CD4-positive, alpha-beta T cell (primary cell): ENCODE measurements around the gene TSSK2. TPM values are rescaled to one million over a fixed set of nuclear protein-coding genes. Genes with fewer than 3 reads are reported as not detected.
A peak's percentile ranks its signal among the peaks of the same experiment; 100 is the strongest.

ENCODE experiments used
- ATAC-seq: fragments of 200-7000 bp; cut with Tn5 transposase; one replicate; pipeline ENCODE4 v1.10.0; 2022; ENCODE audit warnings: mild to moderate bottlenecking; ENCODE audit not compliant: poor library complexity
- CTCF ChIA-PET: fragments of 350-600 bp; sonication (Branson Sonifier 250); formaldehyde crosslinking; loops from one replicate; lab custom pipeline; 2021; ENCODE audit warnings: antibody characterized with exemption, inconsistent platforms; lab: Charles Lee
- POLR2A ChIA-PET: fragments of 350-600 bp; sonication (Branson Sonifier 250); formaldehyde crosslinking; loops from one replicate; lab custom pipeline; 2021; ENCODE audit warnings: antibody characterized with exemption, inconsistent platforms; lab: Charles Lee
- DNase-seq, 14 experiments: peaks; one replicate each; pipeline ENCODE4 v3.0.0-alpha.2; 2013 to 2020; ENCODE audit warnings: mixed read lengths in 2 of 14
- H3K27ac ChIP-seq, 2 donors: one replicate each; pipeline versions ENCODE4 v1.5.1 to v1.7.0; 2013; ENCODE audit warnings: low read length in 2 of 2, low read depth in 1 of 2, mild to moderate bottlenecking in 1 of 2
- H3K27me3 ChIP-seq, 2 experiments: 1 replicate in 1 of 2; 2 replicates in 1 of 2; pipeline versions ENCODE4 v1.6.1 to v1.7.0; 2013; ENCODE audit warnings: low read length in 2 of 2, control low read depth in 1 of 2, mild to moderate bottlenecking in 1 of 2, moderate library complexity in 1 of 2; ENCODE audit not compliant: insufficient read depth in 2 of 2, control insufficient read depth in 1 of 2
- H3K36me3 ChIP-seq: one replicate; pipeline ENCODE4 v1.6.1; 2013; ENCODE audit warnings: low read length, control low read depth; ENCODE audit not compliant: insufficient read depth
- H3K4me1 ChIP-seq: one replicate; pipeline ENCODE4 v1.6.1; 2013; ENCODE audit warnings: low read length, control low read depth; ENCODE audit not compliant: insufficient read depth
- H3K4me3 ChIP-seq: one replicate; pipeline ENCODE4 v1.5.1; 2013; ENCODE audit warnings: mild to moderate bottlenecking, low read length, moderate library complexity
- H3K9me3 ChIP-seq, 2 experiments: 1 replicate in 1 of 2; 2 replicates in 1 of 2; pipeline versions ENCODE4 v1.6.1 to v1.7.0; 2013; ENCODE audit warnings: low read length in 2 of 2, mild to moderate bottlenecking in 2 of 2, control low read depth in 1 of 2, moderate library complexity in 1 of 2; ENCODE audit not compliant: control insufficient read depth in 1 of 2, insufficient read depth in 1 of 2
- H3K27ac Mint-ChIP-seq: one replicate; pipeline ENCODE4 v1.8.0; 2020; ENCODE audit warnings: mixed read lengths
- H3K27me3 Mint-ChIP-seq: one replicate; pipeline ENCODE4 v1.8.0; 2021; ENCODE audit warnings: mixed read lengths
- H3K36me3 Mint-ChIP-seq: one replicate; pipeline ENCODE4 v1.8.0; 2021; ENCODE audit warnings: low read depth, mixed read lengths
- H3K4me1 Mint-ChIP-seq: one replicate; pipeline ENCODE4 v1.8.0; 2021; ENCODE audit warnings: low read depth, mixed read lengths
- H3K4me3 Mint-ChIP-seq: one replicate; pipeline ENCODE4 v1.8.0; 2020; ENCODE audit warnings: mild to moderate bottlenecking, mixed read lengths
- H3K9me3 Mint-ChIP-seq: one replicate; pipeline ENCODE4 v1.8.0; 2020; ENCODE audit warnings: mixed read lengths
- intact Hi-C, 2 experiments: fragments of 100-400 bp; cut with DNase I in 1 of 2; cut with micrococcal nuclease in 1 of 2; formaldehyde crosslinking; loops; one replicate each; pipeline versions ENCODE4 v1.15.1 to v1.9.0; 2023 to 2025; cut with DNase I, micrococcal nuclease
- total RNA-seq, 174 experiments: library from RNA in 2 of 174; stranded (reverse) in 2 of 174; gene quantifications; one replicate each; pipeline ENCODE4 v1.2.3 and lab custom pipeline; 2021 to 2026
- TF ChIP-seq, protein P1 (sequence below): fragments of 200-600 bp; IDR thresholded peaks from one replicate; pipeline ENCODE4 v1.8.0; 2022; ENCODE audit warnings: antibody characterized with exemption, mild to moderate bottlenecking

TSSK2 gene
- total RNA-seq, 2 experiments from 2014 or later: 0.31 TPM; not detected in 1

GRCh38 chr22:19110646-19111045 is 20.5 kb upstream of the TSSK2 start:
- peaks cover 74% of the 10 kb centered on the region for H3K4me1 ChIP-seq
- Mint-ChIP-seq H3K9me3 (no peaks in the 10 kb centered on the region), H3K4me1 (peaks cover 84% of the 10 kb centered on the region), H3K27ac (peak overlapping the region; percentile 86), H3K36me3 (peaks cover 27% of the 10 kb centered on the region), H3K27me3 (no peaks in the 10 kb centered on the region), H3K4me3 (peak overlapping the region; percentile 64)
- no peaks in the 10 kb centered on the region for H3K27me3 ChIP-seq
- no peak overlapping the region for H3K4me3 ChIP-seq
- H3K9me3 ChIP-seq: no peaks in the 10 kb centered on the region
- ATAC-seq (no peak), DNase-seq (no peak)
- intact Hi-C loops: no loop called here
- ChIA-PET CTCF (interaction anchor here (2.4 to 2.5 kb wide), 2 partner anchors 11 to 34 kb away, joined by 19 read pairs; partner anchors contain the start of genes DGCR2 and ESS2), POLR2A (interaction anchor here (0.9 to 3.7 kb wide), 5 partner anchors 9 to 182 kb away, joined by 3 to 79 read pairs (median 4); partner anchors contain the start of genes DGCR2, ESS2 and SLC25A1)
- peak overlapping the region; percentile 85 to 90 for H3K27ac ChIP-seq
- peaks cover 14% of the 10 kb centered on the region for H3K36me3 ChIP-seq
- TF ChIP-seq, protein P1, sequence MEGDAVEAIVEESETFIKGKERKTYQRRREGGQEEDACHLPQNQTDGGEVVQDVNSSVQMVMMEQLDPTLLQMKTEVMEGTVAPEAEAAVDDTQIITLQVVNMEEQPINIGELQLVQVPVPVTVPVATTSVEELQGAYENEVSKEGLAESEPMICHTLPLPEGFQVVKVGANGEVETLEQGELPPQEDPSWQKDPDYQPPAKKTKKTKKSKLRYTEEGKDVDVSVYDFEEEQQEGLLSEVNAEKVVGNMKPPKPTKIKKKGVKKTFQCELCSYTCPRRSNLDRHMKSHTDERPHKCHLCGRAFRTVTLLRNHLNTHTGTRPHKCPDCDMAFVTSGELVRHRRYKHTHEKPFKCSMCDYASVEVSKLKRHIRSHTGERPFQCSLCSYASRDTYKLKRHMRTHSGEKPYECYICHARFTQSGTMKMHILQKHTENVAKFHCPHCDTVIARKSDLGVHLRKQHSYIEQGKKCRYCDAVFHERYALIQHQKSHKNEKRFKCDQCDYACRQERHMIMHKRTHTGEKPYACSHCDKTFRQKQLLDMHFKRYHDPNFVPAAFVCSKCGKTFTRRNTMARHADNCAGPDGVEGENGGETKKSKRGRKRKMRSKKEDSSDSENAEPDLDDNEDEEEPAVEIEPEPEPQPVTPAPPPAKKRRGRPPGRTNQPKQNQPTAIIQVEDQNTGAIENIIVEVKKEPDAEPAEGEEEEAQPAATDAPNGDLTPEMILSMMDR: no peak

DNA sequence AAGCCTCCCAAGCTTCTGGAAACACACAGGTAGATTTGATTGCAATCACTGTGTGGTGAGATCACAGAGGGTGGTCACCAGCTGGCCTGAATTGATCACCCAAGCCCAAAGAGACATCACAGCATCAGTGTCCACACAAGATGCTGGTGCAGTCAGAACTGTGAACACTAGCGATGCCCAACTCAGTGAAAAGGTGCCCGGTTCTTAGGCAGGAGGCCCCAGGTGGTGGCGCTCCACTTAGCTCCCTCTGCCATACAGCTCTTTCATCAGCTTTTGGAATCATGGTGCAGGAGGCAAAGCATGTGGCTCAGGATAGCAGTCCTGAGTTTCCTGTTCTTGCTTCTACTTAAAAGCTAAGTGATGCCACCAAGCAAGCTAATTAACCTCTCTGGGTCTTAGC is 20.0 kb upstream of the TSSK2 start:
- ATAC-seq: no peak
- H3K36me3 ChIP-seq: peaks cover 17% of the 10 kb centered on the region
- H3K9me3 ChIP-seq: no peaks in the 10 kb centered on the region
- peaks cover 75% of the 10 kb centered on the region for H3K4me1 ChIP-seq
- no peak overlapping the region for H3K4me3 ChIP-seq
- TF ChIP-seq, protein P1: no peak
- intact Hi-C loops: no loop called here
- peak in 2 of 14 experiments; percentile 11 to 36 for DNase-seq
- POLR2A ChIA-PET: interaction anchor here (0.8 to 3.7 kb wide), 6 partner anchors 9 to 181 kb away, joined by 3 to 79 read pairs (median 4); partner anchors contain the start of genes DGCR2, ESS2 and SLC25A1
- peak overlapping the region; percentile 85 to 90 for H3K27ac ChIP-seq
- no peaks in the 10 kb centered on the region for H3K27me3 ChIP-seq
- Mint-ChIP-seq H3K27me3 (no peaks in the 10 kb centered on the region), H3K27ac (peak overlapping the region; percentile 86), H3K4me1 (peaks cover 84% of the 10 kb centered on the region), H3K4me3 (peak overlapping the region; percentile 64), H3K9me3 (no peaks in the 10 kb centered on the region), H3K36me3 (peaks cover 25% of the 10 kb centered on the region)
- CTCF ChIA-PET: interaction anchor here (2.4 to 2.5 kb wide), 2 partner anchors 10 to 33 kb away, joined by 19 read pairs; partner anchors contain the start of genes DGCR2 and ESS2

GRCh38 chr22:19111584-19111983 is 19.5 kb upstream of the TSSK2 start:
- Mint-ChIP-seq H3K4me1 (peaks cover 84% of the 10 kb centered on the region), H3K27me3 (no peaks in the 10 kb centered on the region), H3K36me3 (peaks cover 20% of the 10 kb centered on the region), H3K27ac (peak overlapping the region; percentile 86), H3K9me3 (no peaks in the 10 kb centered on the region), H3K4me3 (no peak overlapping the region)
- H3K9me3 ChIP-seq: no peaks in the 10 kb centered on the region
- intact Hi-C loops: no loop called here
- H3K27me3 ChIP-seq: no peaks in the 10 kb centered on the region
- H3K4me1 ChIP-seq: peaks cover 75% of the 10 kb centered on the region
- H3K36me3 ChIP-seq: peaks cover 18% of the 10 kb centered on the region
- ChIA-PET POLR2A (interaction anchor here (0.8 to 3.7 kb wide), 3 partner anchors 9 to 41 kb away, joined by 3 to 79 read pairs (median 25); partner anchors contain the start of genes DGCR2 and ESS2), CTCF (interaction anchor here (2.4 to 2.5 kb wide), 2 partner anchors 10 to 33 kb away, joined by 19 read pairs; partner anchors contain the start of genes DGCR2 and ESS2)
- no peak overlapping the region for H3K4me3 ChIP-seq
- TF ChIP-seq, protein P1: no peak
- no peak for DNase-seq
- no peak for ATAC-seq
- H3K27ac ChIP-seq: peak overlapping the region; percentile 85 to 90
